SK-N-SH (cell line): ENCODE data around the gene CBX1. TPM values are rescaled to one million over a fixed set of nuclear protein-coding genes. Genes with fewer than 3 reads are reported as not detected.

ENCODE experiments used
- CTCF ChIA-PET: fragments of 300-600, 350-600 bp; formaldehyde crosslinking; extraction: SDS; loops from one replicate; lab custom pipeline; 2021; lab: Yijun Ruan, JAX
- POLR2A ChIA-PET: fragments of 350-600 bp; sonication (Branson Sonifier 250); formaldehyde crosslinking; extraction: SDS; loops from one replicate; lab custom pipeline; 2020; ENCODE audit warnings: antibody characterized with exemption, inconsistent platforms; lab: Yijun Ruan, JAX
- DNase-seq: peaks from one replicate; pipeline ENCODE4 v3.0.0; 2012
- H2AFZ ChIP-seq: fragments of 200-600 bp; sonication (generic); 2 replicates; pipeline ENCODE4 v1.8.1; 2016; ENCODE audit warnings: antibody characterized with exemption, mild to moderate bottlenecking, low read depth
- H3F3A ChIP-seq: fragments of 200-600 bp; sonication (generic); replicated peaks from 2 replicates; pipeline ENCODE3; 2016; ENCODE audit warnings: antibody characterized with exemption, mild to moderate bottlenecking; ENCODE audit not compliant: insufficient read depth
- H3K27ac ChIP-seq, 2 experiments: fragments of 200-500 bp in 1 of 2; fragments of 200-600 bp in 1 of 2; sonication (Bioruptor generic) in 1 of 2; sonication (generic), shearing (Covaris generic) in 1 of 2; 2 replicates each; pipeline versions ENCODE4 v1.5.1 to v1.6.1; 2014 to 2016; ENCODE audit warnings: low read depth in 2 of 2, inconsistent platforms in 1 of 2, low read length in 1 of 2, mild to moderate bottlenecking in 1 of 2, mixed read lengths in 1 of 2
- H3K27me3 ChIP-seq: fragments of 200-600 bp; sonication (generic), shearing (Covaris generic); 2 replicates; pipeline ENCODE4 v1.6.1; 2016; ENCODE audit warnings: mixed run types; ENCODE audit not compliant: insufficient read depth
- H3K36me3 ChIP-seq, 2 experiments: fragments of 200-500 bp in 1 of 2; fragments of 200-600 bp in 1 of 2; sonication (Bioruptor generic) in 1 of 2; sonication (generic) in 1 of 2; replicated peaks in 1 of 2; 2 replicates each; pipeline versions ENCODE3 to v1.5.1; 2014 to 2016; ENCODE audit warnings: low read length in 1 of 2, mild to moderate bottlenecking in 1 of 2; ENCODE audit not compliant: insufficient read depth in 2 of 2, control insufficient read depth in 1 of 2
- H3K4me1 ChIP-seq, 2 experiments: fragments of 200-500 bp in 1 of 2; fragments of 200-600 bp in 1 of 2; sonication (Bioruptor generic) in 1 of 2; sonication (generic), shearing (Covaris generic) in 1 of 2; 2 replicates each; pipeline versions ENCODE4 v1.5.1 to v1.6.1; 2014 to 2016; ENCODE audit warnings: low read depth in 1 of 2, low read length in 1 of 2, mixed run types in 1 of 2; ENCODE audit not compliant: insufficient read depth in 2 of 2, control insufficient read depth in 1 of 2
- H3K4me2 ChIP-seq: fragments of 200-600 bp; sonication (generic), shearing (Covaris generic); 2 replicates; pipeline ENCODE4 v1.6.1; 2017; ENCODE audit warnings: mixed run types
- H3K4me3 ChIP-seq, 2 experiments: fragments of 200-500 bp in 1 of 2; fragments of 200-600 bp in 1 of 2; sonication (Bioruptor generic) in 1 of 2; sonication (generic), shearing (Covaris generic) in 1 of 2; 2 replicates each; pipeline versions ENCODE4 v1.5.1 to v1.8.1; 2014 to 2016; ENCODE audit warnings: low read depth in 2 of 2, inconsistent platforms in 1 of 2, low read length in 1 of 2, mild to moderate bottlenecking in 1 of 2, mixed read lengths in 1 of 2, moderate library complexity in 1 of 2
- H3K79me2 ChIP-seq: fragments of 200-600 bp; sonication (generic); 2 replicates; pipeline ENCODE4 v1.8.1; 2017; ENCODE audit warnings: mild to moderate bottlenecking; ENCODE audit not compliant: insufficient read depth
- H3K9ac ChIP-seq: fragments of 200-600 bp; sonication (generic); 2 replicates; pipeline ENCODE4 v1.6.1; 2017; ENCODE audit warnings: mixed run types
- H3K9me2 ChIP-seq: fragments of 200-600 bp; sonication (generic); 2 replicates; pipeline ENCODE4 v1.6.1; 2017; ENCODE audit warnings: mixed run types
- H3K9me3 ChIP-seq: fragments of 200-600 bp; sonication (generic); 2 replicates; pipeline ENCODE4 v1.6.1; 2017; ENCODE audit warnings: mixed run types, mild to moderate bottlenecking, moderate library complexity
- H4K20me1 ChIP-seq: fragments of 200-600 bp; sonication (generic); 2 replicates; pipeline ENCODE4 v1.6.1; 2017; ENCODE audit warnings: mild to moderate bottlenecking, mixed run types; ENCODE audit not compliant: insufficient read depth
- CTCF ChIP-seq: fragments of 200-600 bp; sonication (generic); IDR thresholded peaks from 2 replicates; pipeline ENCODE4 v1.6.1; 2017; ENCODE audit warnings: antibody characterized with exemption, mild to moderate bottlenecking, moderate library complexity
- FOSL2 ChIP-seq: IDR thresholded peaks from 2 replicates; pipeline ENCODE4 v1.4.0; 2012; ENCODE audit warnings: low read depth, mild to moderate bottlenecking, moderate library complexity, borderline replicate concordance
- FOXJ3 ChIP-seq: sonication (generic); formaldehyde crosslinking; IDR thresholded peaks from 2 replicates; pipeline ENCODE4 v1.5.1; 2020; ENCODE audit warnings: mild to moderate bottlenecking, missing genetic modification reagents
- GATA2 ChIP-seq: sonication (generic); formaldehyde crosslinking; IDR thresholded peaks from 2 replicates; pipeline ENCODE4 v1.5.0; 2020; ENCODE audit warnings: mild to moderate bottlenecking, missing genetic modification reagents
- IRF3 ChIP-seq: fragments of 150-350 bp; IDR thresholded peaks from 2 replicates; pipeline ENCODE4 v1.6.1; 2016; ENCODE audit warnings: mild to moderate bottlenecking, low read depth, low read length
- JUND ChIP-seq: IDR thresholded peaks from 2 replicates; pipeline ENCODE4 v1.4.0; 2012
- MAX ChIP-seq: IDR thresholded peaks from 2 replicates; pipeline ENCODE4 v1.4.0; 2012; ENCODE audit warnings: low read depth
- MEF2A ChIP-seq: IDR thresholded peaks from 2 replicates; pipeline ENCODE4 v1.4.0; 2012; ENCODE audit warnings: low read depth, borderline replicate concordance
- MXI1 ChIP-seq: IDR thresholded peaks from 2 replicates; pipeline ENCODE4 v1.6.1; 2012; ENCODE audit warnings: mild to moderate bottlenecking, low read depth, low read length, improper control_type of control experiment
- NFIC ChIP-seq: IDR thresholded peaks from 2 replicates; pipeline ENCODE4 v1.4.0; 2012; ENCODE audit warnings: borderline replicate concordance
- NRF1 ChIP-seq: IDR thresholded peaks from 2 replicates; pipeline ENCODE4 v1.6.1; 2012; ENCODE audit warnings: low read depth, mild to moderate bottlenecking, low read length
- POLR2AphosphoS5 ChIP-seq: IDR thresholded peaks from 2 replicates; pipeline ENCODE4 v1.6.1; 2012; ENCODE audit warnings: low read depth, low read length
- RCOR1 ChIP-seq: fragments of 150-350 bp; IDR thresholded peaks from 2 replicates; pipeline ENCODE4 v1.6.1; 2017; ENCODE audit warnings: antibody characterized with exemption, low read length
- RXRA ChIP-seq: IDR thresholded peaks from 2 replicates; pipeline ENCODE4 v1.4.0; 2012; ENCODE audit warnings: low read depth, mild to moderate bottlenecking, borderline replicate concordance
- SIN3A ChIP-seq: IDR thresholded peaks from 2 replicates; pipeline ENCODE4 v1.6.1; 2012; ENCODE audit warnings: low read depth, mild to moderate bottlenecking, low read length, moderate library complexity, borderline replicate concordance
- SMC3 ChIP-seq: IDR thresholded peaks from 2 replicates; pipeline ENCODE4 v1.6.1; 2012; ENCODE audit warnings: low read depth, low read length, improper control_type of control experiment
- TAF1 ChIP-seq: IDR thresholded peaks from 2 replicates; pipeline ENCODE4 v1.6.1; 2012; ENCODE audit warnings: low read depth, mild to moderate bottlenecking, low read length, moderate library complexity, borderline replicate concordance
- TEAD4 ChIP-seq: IDR thresholded peaks from 2 replicates; pipeline ENCODE4 v1.4.0; 2012; ENCODE audit warnings: mild to moderate bottlenecking, borderline replicate concordance; ENCODE audit not compliant: insufficient read depth
- USF2 ChIP-seq: fragments of 150-350 bp; IDR thresholded peaks from 2 replicates; pipeline ENCODE4 v1.6.1; 2017; ENCODE audit warnings: antibody characterized with exemption, low read length, low read depth, borderline replicate concordance
- YY1 ChIP-seq: IDR thresholded peaks from 2 replicates; pipeline ENCODE4 v1.4.0; 2012; ENCODE audit warnings: low read depth, mild to moderate bottlenecking
- WGBS: methylation state at CpG from one replicate; pipeline ENCODE4 v1.1.6; 2017; ENCODE audit warnings: low lambda C conversion rate; 5-methylcytosine and 5-hydroxymethylcytosine counted together
- polyA plus RNA-seq, 3 experiments: library from polyadenylated mRNA; depleted of rRNA; stranded (reverse); fragments of >200 nt; gene quantifications; 2 replicates each; pipeline ENCODE4 v1.2.3, GENCODE V29; 2012
- TF ChIP-seq, protein P1 (sequence below): IDR thresholded peaks from 2 replicates; pipeline ENCODE4; 2012

The CBX1 gene
- polyA plus RNA-seq, 1 of the 3 experiments (the other 2 are of a cell fraction), result 102 TPM

- Histone ChIP-seq H3K36me3 (peaks cover 26 to 45% of the 10 kb centered on the region in 2 experiments), H3K9ac (no peak overlapping the region), H3K27me3 (no peaks in the 10 kb centered on the region), H4K20me1 (no peaks in the 10 kb centered on the region), H3F3A (no peaks in the 10 kb centered on the region), H3K79me2 (no peaks in the 10 kb centered on the region), H3K9me2 (no peaks in the 10 kb centered on the region), H3K27ac (peak overlapping the region in 1 of 2 experiments; percentile 9; a peak in 1 of 4 replicates), H3K9me3 (no peaks in the 10 kb centered on the region), H3K4me3 (no peak overlapping the region), H2AFZ (no peak overlapping the region), H3K4me1 (peaks cover 7 to 23% of the 10 kb centered on the region in 2 experiments; a peak in 2 of 4 replicates), H3K4me2 (no peak overlapping the region)
- no peak for TF ChIP-seq NRF1
- no peak for TF ChIP-seq SIN3A
- TF ChIP-seq JUND, result no peak
- TF ChIP-seq MXI1, result no peak
- no peak for TF ChIP-seq SMC3
- TF ChIP-seq FOSL2, result no peak
- no peak for TF ChIP-seq YY1
- TF ChIP-seq IRF3, result no peak
- CTCF ChIA-PET, result interaction anchor here (0.7 to 17.8 kb wide), 9 partner anchors 9 to 156 kb away, joined by 3 to 232 read pairs (median 3); no protein-coding TSS in a partner anchor
- 70% methylated on average over 9 of the region's 9 CpGs for WGBS
- DNase-seq, result peak; percentile 39
- POLR2A ChIA-PET, result interaction anchor here (1.4 kb wide), 1 partner anchor 18 kb away, joined by 3 read pairs; the partner anchor contains the start of gene SNX11
These were observed 24.7 kb upstream of the CBX1 start for GRCh38 chr17:48125829-48126531.

DNA sequence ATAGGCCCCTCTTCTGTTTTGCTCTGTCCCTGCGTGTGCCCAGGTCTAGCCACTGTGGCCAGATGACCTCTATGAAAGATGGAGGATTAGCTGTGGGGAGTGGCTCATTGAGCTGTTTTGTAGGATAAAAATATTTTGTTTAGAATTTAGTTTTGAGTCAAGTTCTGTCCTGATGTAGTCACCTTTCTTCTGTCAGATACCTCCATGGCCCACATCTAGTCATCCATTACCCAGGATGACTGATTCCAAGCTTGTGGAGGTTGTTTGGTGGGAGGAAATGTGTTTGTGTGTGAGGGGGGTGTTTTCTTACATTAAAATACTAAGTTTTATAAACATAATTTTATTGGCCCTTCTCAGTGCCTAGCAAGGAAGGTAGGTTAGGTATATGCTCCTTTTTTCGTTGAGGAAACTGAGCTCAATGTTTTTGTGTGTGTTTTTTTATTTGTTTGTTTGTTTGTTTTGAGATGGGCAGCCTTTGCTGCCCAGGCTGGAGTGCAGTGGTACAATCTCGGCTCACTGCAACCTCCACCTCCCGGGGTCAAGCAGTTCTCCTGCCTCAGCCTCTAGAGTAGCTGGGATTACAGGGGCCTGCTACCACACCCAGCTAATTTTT lies 22.6 kb upstream of the CBX1 start:
- no peak for DNase-seq
- POLR2A ChIA-PET, result interaction anchor here (0.7 to 1.6 kb wide), 3 partner anchors 75 to 99 kb away, joined by 3 to 5 read pairs (median 4); partner anchors contain the start of gene NFE2L1
- Histone ChIP-seq H3K9ac (no peak overlapping the region), H3K27ac (no peak overlapping the region), H3F3A (no peaks in the 10 kb centered on the region), H3K79me2 (no peaks in the 10 kb centered on the region), H3K4me3 (no peak overlapping the region), H3K4me2 (no peak overlapping the region), H3K36me3 (peaks cover 38 to 54% of the 10 kb centered on the region in 2 experiments), H3K27me3 (no peaks in the 10 kb centered on the region), H3K9me3 (no peaks in the 10 kb centered on the region), H3K4me1 (peaks cover 7 to 16% of the 10 kb centered on the region in 2 experiments; a peak in 1 of 4 replicates), H4K20me1 (no peaks in the 10 kb centered on the region), H2AFZ (no peak overlapping the region), H3K9me2 (no peaks in the 10 kb centered on the region)
- CTCF ChIA-PET, result interaction anchor here (0.7 to 17.8 kb wide), 12 partner anchors 9 to 755 kb away, joined by 3 to 232 read pairs (median 4); partner anchors contain the start of gene CDK5RAP3
- TF ChIP-seq MEF2A (no peak), CTCF (no peak), JUND (no peak), FOXJ3 (CRISPR knock-in tag) (no peak), TAF1 (no peak), POLR2AphosphoS5 (no peak), FOSL2 (no peak), GATA2 (CRISPR knock-in tag) (no peak), MXI1 (no peak), NFIC (no peak), RCOR1 (no peak), MAX (no peak), YY1 (no peak), RXRA (no peak), NRF1 (no peak), TEAD4 (no peak), USF2 (no peak)
- TF ChIP-seq, protein P1, sequence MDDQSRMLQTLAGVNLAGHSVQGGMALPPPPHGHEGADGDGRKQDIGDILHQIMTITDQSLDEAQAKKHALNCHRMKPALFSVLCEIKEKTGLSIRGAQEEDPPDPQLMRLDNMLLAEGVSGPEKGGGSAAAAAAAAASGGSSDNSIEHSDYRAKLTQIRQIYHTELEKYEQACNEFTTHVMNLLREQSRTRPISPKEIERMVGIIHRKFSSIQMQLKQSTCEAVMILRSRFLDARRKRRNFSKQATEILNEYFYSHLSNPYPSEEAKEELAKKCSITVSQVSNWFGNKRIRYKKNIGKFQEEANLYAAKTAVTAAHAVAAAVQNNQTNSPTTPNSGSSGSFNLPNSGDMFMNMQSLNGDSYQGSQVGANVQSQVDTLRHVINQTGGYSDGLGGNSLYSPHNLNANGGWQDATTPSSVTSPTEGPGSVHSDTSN, result no peak
- 93% methylated on average over 4 of the region's 4 CpGs for WGBS
